ENCODE data around the gene FUT8. TPM values are rescaled to one million over a fixed set of nuclear protein-coding genes. Genes with fewer than 3 reads are reported as not detected.

Gene FUT8
- total RNA-seq, 1 experiment from 2014 or later, result 42.3 TPM

- TF ChIP-seq ATF3 (IDR thresholded peaks at IDR 0.05), result no peak
These were observed 340.5 kb downstream of the FUT8 start (continued) for GRCh38 chr14:65753061-65753460.

DNA sequence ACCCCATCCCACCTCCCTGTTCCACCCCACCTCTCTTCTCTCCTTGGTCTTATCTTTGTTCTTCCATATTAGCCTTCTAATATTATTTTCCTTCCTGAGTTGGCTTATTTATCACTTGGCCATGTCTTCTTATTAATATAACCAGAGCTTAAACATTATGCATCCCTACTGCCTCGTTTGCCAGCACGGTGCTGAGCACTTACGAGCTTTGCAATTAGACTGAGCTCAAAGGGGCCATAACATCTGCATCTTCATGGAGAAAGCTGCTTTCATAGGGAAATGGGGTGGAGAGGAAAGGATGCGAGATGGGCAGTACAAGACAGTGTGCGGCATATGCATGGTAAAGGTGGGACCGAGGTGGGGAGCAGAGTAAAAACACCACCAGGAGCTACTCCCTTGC is 342.8 kb downstream of the FUT8 start:
- no TSS peak for BruUV-seq (replicated peaks)
- Histone ChIP-seq H3K4me3 (replicated peaks in 1 of 2; ENCODE audit: low read depth in 1 of 2, low read length in 2 of 2) (no peak overlapping the region), H3K27me3 (ENCODE audit: insufficient read depth, low read length) (no peaks in the 10 kb centered on the region), H3K9me2 (ENCODE audit: insufficient read depth) (no peaks in the 10 kb centered on the region), H4K20me1 (ENCODE audit: insufficient read depth) (no peaks in the 10 kb centered on the region), H3K27ac (ENCODE audit: low read depth, low read length) (no peak overlapping the region), H3K9ac (ENCODE audit: low read length) (no peak overlapping the region), H3K9me3 (ENCODE audit: control insufficient read depth in 1 of 2, insufficient read depth in 1 of 2, low read depth in 1 of 2, low read length in 2 of 2) (no peaks in the 10 kb centered on the region), H2AFZ (ENCODE audit: low read depth, low read length, poor library complexity, severe bottlenecking) (no peak overlapping the region), H3K4me2 (ENCODE audit: low read length) (no peak overlapping the region), H3K79me2 (ENCODE audit: insufficient read depth, low read length) (no peaks in the 10 kb centered on the region), H3K36me3 (ENCODE audit: control insufficient read depth in 1 of 2, insufficient read depth in 2 of 2, low read length in 2 of 2) (no peaks in the 10 kb centered on the region), H3K4me1 (ENCODE audit: control insufficient read depth in 1 of 2, insufficient read depth in 2 of 2, low read length in 2 of 2) (no peaks in the 10 kb centered on the region)
- RAD21 ChIA-PET (ENCODE audit: low non-redundant PET in 1 of 2, low total read pairs in 2 of 2, uncharacterized antibody in 2 of 2, unreplicated experiment in 2 of 2), result no interaction called here
- POLR2A ChIA-PET, result no interaction called here
- TF ChIP-seq RAD21 (IDR thresholded peaks at IDR 0.05; ENCODE audit: low read depth) (no peak), SIN3A (IDR thresholded peaks at IDR 0.05; ENCODE audit: low read depth) (no peak), ATF3 (IDR thresholded peaks at IDR 0.05) (no peak), TCF7L2 (IDR thresholded peaks at IDR 0.05; ENCODE audit: borderline replicate concordance, extremely low read depth, insufficient read depth, insufficient read length) (no peak), POLR2A (IDR thresholded peaks at IDR 0.05; ENCODE audit: borderline replicate concordance, extremely low read depth, insufficient read depth, insufficient read length) (no peak), FOSL1 (IDR thresholded peaks at IDR 0.05; ENCODE audit: low read depth) (no peak), EZH2 (IDR thresholded peaks at IDR 0.05) (no peak), CEBPB (IDR thresholded peaks at IDR 0.05; ENCODE audit: low read depth) (no peak), ZFX (IDR thresholded peaks at IDR 0.05) (no peak), SP1 (IDR thresholded peaks at IDR 0.05; ENCODE audit: low read depth) (no peak), ELF1 (IDR thresholded peaks at IDR 0.05; ENCODE audit: borderline replicate concordance, low read depth) (no peak), JUND (IDR thresholded peaks at IDR 0.05) (no peak)
- TF ChIP-seq, protein P1, sequence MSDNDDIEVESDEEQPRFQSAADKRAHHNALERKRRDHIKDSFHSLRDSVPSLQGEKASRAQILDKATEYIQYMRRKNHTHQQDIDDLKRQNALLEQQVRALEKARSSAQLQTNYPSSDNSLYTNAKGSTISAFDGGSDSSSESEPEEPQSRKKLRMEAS (IDR thresholded peaks at IDR 0.05), result no peak
- TF ChIP-seq, protein P2, sequence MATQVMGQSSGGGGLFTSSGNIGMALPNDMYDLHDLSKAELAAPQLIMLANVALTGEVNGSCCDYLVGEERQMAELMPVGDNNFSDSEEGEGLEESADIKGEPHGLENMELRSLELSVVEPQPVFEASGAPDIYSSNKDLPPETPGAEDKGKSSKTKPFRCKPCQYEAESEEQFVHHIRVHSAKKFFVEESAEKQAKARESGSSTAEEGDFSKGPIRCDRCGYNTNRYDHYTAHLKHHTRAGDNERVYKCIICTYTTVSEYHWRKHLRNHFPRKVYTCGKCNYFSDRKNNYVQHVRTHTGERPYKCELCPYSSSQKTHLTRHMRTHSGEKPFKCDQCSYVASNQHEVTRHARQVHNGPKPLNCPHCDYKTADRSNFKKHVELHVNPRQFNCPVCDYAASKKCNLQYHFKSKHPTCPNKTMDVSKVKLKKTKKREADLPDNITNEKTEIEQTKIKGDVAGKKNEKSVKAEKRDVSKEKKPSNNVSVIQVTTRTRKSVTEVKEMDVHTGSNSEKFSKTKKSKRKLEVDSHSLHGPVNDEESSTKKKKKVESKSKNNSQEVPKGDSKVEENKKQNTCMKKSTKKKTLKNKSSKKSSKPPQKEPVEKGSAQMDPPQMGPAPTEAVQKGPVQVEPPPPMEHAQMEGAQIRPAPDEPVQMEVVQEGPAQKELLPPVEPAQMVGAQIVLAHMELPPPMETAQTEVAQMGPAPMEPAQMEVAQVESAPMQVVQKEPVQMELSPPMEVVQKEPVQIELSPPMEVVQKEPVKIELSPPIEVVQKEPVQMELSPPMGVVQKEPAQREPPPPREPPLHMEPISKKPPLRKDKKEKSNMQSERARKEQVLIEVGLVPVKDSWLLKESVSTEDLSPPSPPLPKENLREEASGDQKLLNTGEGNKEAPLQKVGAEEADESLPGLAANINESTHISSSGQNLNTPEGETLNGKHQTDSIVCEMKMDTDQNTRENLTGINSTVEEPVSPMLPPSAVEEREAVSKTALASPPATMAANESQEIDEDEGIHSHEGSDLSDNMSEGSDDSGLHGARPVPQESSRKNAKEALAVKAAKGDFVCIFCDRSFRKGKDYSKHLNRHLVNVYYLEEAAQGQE (IDR thresholded peaks at IDR 0.05; ENCODE audit: low read depth), result no peak
- intact Hi-C loops (cut with micrococcal nuclease), result no loop called here
- CTCF ChIA-PET, result no interaction called here
- ATAC-seq (no peak), DNase-seq (ENCODE audit: low read depth, low spot score) (no peak)

Measured in HCT116 (cell line).